B cell (primary cell): ENCODE data around the gene MDH2.

Source experiments
- EZH2 ChIP-seq: IDR thresholded peaks from 2 replicates; pipeline ENCODE4 v1.6.1; 2012; ENCODE audit warnings: borderline replicate concordance, low read depth, mild to moderate bottlenecking, moderate library complexity, low read length; ENCODE audit not compliant: insufficient read depth, poor library complexity, severe bottlenecking
- TF ChIP-seq, protein P1 (sequence below): fragments of 200-600 bp; IDR thresholded peaks from one replicate; pipeline ENCODE4 v1.8.0; 2022; ENCODE audit warnings: antibody characterized with exemption, mild to moderate bottlenecking

DNA sequence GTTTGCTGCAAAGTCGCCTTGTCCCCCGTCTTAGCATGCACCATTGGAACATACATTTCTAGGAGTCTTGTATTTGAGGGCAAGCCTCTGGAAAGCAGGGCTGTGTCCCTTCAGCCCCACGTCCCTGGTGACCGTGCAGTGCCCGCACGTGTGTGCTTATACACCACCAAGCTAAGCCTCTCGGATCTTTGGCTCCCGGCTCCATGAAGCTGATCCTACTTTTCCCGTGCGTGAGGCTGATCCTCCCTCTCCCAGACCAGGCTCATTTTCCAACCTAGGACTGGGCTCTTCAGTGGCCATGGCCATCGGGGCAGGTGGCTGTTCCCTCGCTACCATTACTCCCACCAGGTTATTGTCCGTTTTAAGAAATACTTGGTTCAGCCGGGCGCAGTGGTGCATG is 14.3 kb downstream of the MDH2 start:
- TF ChIP-seq, protein P1, sequence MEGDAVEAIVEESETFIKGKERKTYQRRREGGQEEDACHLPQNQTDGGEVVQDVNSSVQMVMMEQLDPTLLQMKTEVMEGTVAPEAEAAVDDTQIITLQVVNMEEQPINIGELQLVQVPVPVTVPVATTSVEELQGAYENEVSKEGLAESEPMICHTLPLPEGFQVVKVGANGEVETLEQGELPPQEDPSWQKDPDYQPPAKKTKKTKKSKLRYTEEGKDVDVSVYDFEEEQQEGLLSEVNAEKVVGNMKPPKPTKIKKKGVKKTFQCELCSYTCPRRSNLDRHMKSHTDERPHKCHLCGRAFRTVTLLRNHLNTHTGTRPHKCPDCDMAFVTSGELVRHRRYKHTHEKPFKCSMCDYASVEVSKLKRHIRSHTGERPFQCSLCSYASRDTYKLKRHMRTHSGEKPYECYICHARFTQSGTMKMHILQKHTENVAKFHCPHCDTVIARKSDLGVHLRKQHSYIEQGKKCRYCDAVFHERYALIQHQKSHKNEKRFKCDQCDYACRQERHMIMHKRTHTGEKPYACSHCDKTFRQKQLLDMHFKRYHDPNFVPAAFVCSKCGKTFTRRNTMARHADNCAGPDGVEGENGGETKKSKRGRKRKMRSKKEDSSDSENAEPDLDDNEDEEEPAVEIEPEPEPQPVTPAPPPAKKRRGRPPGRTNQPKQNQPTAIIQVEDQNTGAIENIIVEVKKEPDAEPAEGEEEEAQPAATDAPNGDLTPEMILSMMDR, result no peak
- TF ChIP-seq EZH2, result no peak
